ENCODE results near the gene TPM1. TPM values are rescaled to one million over a fixed set of nuclear protein-coding genes. Genes with fewer than 3 reads are reported as not detected.

Gene TPM1
- total and polyA plus RNA-seq, 11 donors = 9,722 to 18,689 (median 13,651) TPM

GRCh38 chr15:63048776-63049665 lies 6.5 kb downstream of the TPM1 start:
- Histone ChIP-seq H3K9me3 (no peaks in the 10 kb centered on the region), H3K27me3 (peaks cover 0 to 33% (median 0%) of the 10 kb centered on the region in 9 donors), H3K27ac (peak overlapping the region; percentile 91 to 99 (median 96)), H3K36me3 (peaks cover 0 to 68% (median 19%) of the 10 kb centered on the region in 9 donors), H3K4me3 (peak overlapping the region; percentile 62 to 95 (median 84)), H3K4me1 (peaks cover 0 to 85% (median 53%) of the 10 kb centered on the region in 12 donors)
- no peak for TF ChIP-seq CTCF (IDR thresholded peaks at IDR 0.05)
- no peak for TF ChIP-seq POLR2A (IDR thresholded peaks at IDR 0.05)
- intact Hi-C loops (cut with DNase I) = loop anchor here (1.0 to 10.0 kb wide), 7 partner anchors 43 to 267 kb away; no protein-coding TSS in a partner anchor
- ATAC-seq = peak; percentile 0 to 10 (median 4)
- 2 to 3% (median 2%) methylated on average over 26 to 38 of the region's 38 CpGs for WGBS, 4 donors
- DNase-seq = peak in 4 of 5 donors; percentile 59 to 79 (median 70)

DNA sequence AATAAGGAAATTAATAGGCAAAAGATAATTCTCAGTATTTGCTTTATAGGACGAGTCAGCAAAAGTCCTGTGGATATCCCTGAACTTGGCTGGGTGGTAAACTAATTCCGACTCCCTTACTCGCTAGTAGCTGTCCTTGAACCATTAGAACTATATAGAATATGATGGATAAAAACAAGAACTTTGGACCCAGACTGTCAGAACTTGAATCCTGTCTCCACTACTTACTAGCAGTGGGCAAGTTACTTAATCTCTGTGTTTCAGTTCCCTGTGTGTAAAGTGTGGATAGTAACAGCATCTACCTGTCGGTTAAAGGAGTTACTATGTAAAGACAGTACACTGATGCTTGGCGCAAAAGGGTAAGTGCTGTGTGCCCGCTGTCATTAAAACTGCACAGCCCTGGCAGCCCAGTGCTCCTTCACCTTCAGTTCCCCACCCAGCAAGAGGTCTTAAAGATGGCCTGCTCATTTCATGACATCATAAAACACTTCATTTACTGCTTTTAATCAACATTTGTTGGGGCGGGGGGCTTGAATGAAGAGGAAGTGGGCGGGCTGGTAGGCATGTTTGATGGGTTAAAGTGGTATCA lies 7.3 kb downstream of the TPM1 start:
- no peak for ATAC-seq
- TF ChIP-seq POLR2A (IDR thresholded peaks at IDR 0.05) = peak in 1 of 2 donors; percentile 10
- no peak for TF ChIP-seq CTCF (IDR thresholded peaks at IDR 0.05)
- 42 to 56% (median 48%) methylated on average over 8 of the region's 8 CpGs for WGBS, 4 donors
- peak overlapping the region; percentile 3 to 95 (median 84) for H3K4me3 ChIP-seq
- peaks cover 0 to 69% (median 19%) of the 10 kb centered on the region in 9 donors for H3K36me3 ChIP-seq
- peaks cover 0 to 24% (median 0%) of the 10 kb centered on the region in 9 donors for H3K27me3 ChIP-seq
- DNase-seq = no peak
- peaks cover under 1 to 89% (median 61%) of the 10 kb centered on the region in 12 donors for H3K4me1 ChIP-seq
- peak overlapping the region; percentile 91 to 99 (median 96) for H3K27ac ChIP-seq
- no peaks in the 10 kb centered on the region for H3K9me3 ChIP-seq
- intact Hi-C loops (cut with DNase I) = loop anchor here (2.0 to 10.0 kb wide), 6 partner anchors 42 to 268 kb away; no protein-coding TSS in a partner anchor

DNA sequence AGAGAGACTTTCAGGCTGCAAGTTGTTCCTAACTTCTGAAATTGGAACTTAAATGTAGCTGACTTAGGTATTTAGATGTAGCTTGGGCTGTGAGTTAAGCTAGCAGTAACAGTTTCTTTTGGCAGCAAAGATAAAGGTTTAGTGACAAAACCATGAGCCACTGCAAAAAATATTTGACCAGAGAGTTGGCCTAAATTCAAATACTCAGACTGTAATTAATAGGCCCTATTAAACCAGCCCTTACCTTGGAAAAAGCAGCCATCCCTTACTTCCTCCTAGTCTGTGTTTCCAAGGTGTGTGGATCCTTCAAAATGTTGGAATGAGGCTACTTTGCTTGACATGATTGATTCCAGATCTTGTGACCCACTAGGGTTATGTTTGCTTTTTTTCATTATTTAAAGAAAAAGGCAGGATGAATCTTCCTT lies 8.2 kb downstream of the TPM1 start:
- peaks cover 5 to 93% (median 69%) of the 10 kb centered on the region in 12 donors for H3K4me1 ChIP-seq
- no peak for TF ChIP-seq POLR2A (IDR thresholded peaks at IDR 0.05)
- TF ChIP-seq CTCF (IDR thresholded peaks at IDR 0.05) = no peak
- H3K27me3 ChIP-seq = peaks cover 0 to 16% (median 0%) of the 10 kb centered on the region in 9 donors
- intact Hi-C loops (cut with DNase I) = no loop called here
- H3K27ac ChIP-seq = peak overlapping the region; percentile 91 to 99 (median 96)
- no peaks in the 10 kb centered on the region for H3K9me3 ChIP-seq
- peaks cover 0 to 69% (median 13%) of the 10 kb centered on the region in 9 donors for H3K36me3 ChIP-seq
- peak overlapping the region in 10 of 12 donors; percentile 70 to 95 (median 84) for H3K4me3 ChIP-seq
- DNase-seq (no peak), ATAC-seq (no peak)
